ENCODE results near the gene CDC42EP4.

CDC42EP4 gene

GRCh38 chr17:73342541-73343167 is 30.9 kb upstream of the CDC42EP4 start:
- peak; percentile 8 for DNase-seq

- peak; percentile 19 for DNase-seq
Measured at GRCh38 chr17:73342050-73342522, 30.3 kb upstream of the CDC42EP4 start.

- DNase-seq = no peak
Measured at GRCh38 chr17:73341350-73342049, 29.7 kb upstream of the CDC42EP4 start.

- peak; percentile 92 for DNase-seq
Measured at GRCh38 chr17:73340093-73340596, 28.3 kb upstream of the CDC42EP4 start.

GRCh38 chr17:73338566-73339197 is 26.9 kb upstream of the CDC42EP4 start:
- no peak for DNase-seq

GRCh38 chr17:73338050-73338521 is 26.3 kb upstream of the CDC42EP4 start:
- DNase-seq = no peak

- DNase-seq = no peak
Measured at GRCh38 chr17:73337330-73337710, 25.5 kb upstream of the CDC42EP4 start.

GRCh38 chr17:73336408-73337329 is 24.9 kb upstream of the CDC42EP4 start:
- DNase-seq = no peak

- DNase-seq = no peak
Measured at GRCh38 chr17:73335591-73336407, 24.0 kb upstream of the CDC42EP4 start.

- DNase-seq = no peak
Measured at GRCh38 chr17:73334771-73335513, 23.1 kb upstream of the CDC42EP4 start.

- DNase-seq = peak; percentile 48
Measured at GRCh38 chr17:73333445-73333844, 21.6 kb upstream of the CDC42EP4 start.

GRCh38 chr17:73331060-73331459 is 19.3 kb upstream of the CDC42EP4 start:
- DNase-seq = no peak

GRCh38 chr17:73327676-73328075 is 15.9 kb upstream of the CDC42EP4 start:
- no peak for DNase-seq

GRCh38 chr17:73325527-73325842 is 13.7 kb upstream of the CDC42EP4 start:
- DNase-seq = peak; percentile 66

- DNase-seq = no peak
Measured at GRCh38 chr17:73324711-73325526, 13.1 kb upstream of the CDC42EP4 start.

GRCh38 chr17:73324160-73324475 is 12.3 kb upstream of the CDC42EP4 start:
- DNase-seq = no peak

- DNase-seq = no peak
Measured at GRCh38 chr17:73323409-73324159, 11.8 kb upstream of the CDC42EP4 start.

- DNase-seq = no peak
Measured at GRCh38 chr17:73320601-73321264, 8.9 kb upstream of the CDC42EP4 start.

GRCh38 chr17:73319766-73320165 is 8.0 kb upstream of the CDC42EP4 start:
- no peak for DNase-seq

All from inflammatory macrophage treated with lipopolysaccharide for 4 hours (primary cell).